Smooth muscle cell (in vitro differentiated cells): ENCODE data around the gene ZRANB3. TPM values are rescaled to one million over a fixed set of nuclear protein-coding genes. Genes with fewer than 3 reads are reported as not detected.
"Not testable (repeated sequence)": the region's sequence is repeated elsewhere in the genome, so short reads cannot be mapped to it uniquely, and the experiment has no call there.

Source experiments
- DNase-seq: peaks from one replicate; lab custom pipeline; 2025; ENCODE audit not compliant: unreplicated experiment; lab: John Stamatoyannopoulos, UW
- H2AFZ ChIP-seq: fragments of 200-600 bp; sonication (generic); 2 replicates; pipeline ENCODE4 v1.6.0; 2016; ENCODE audit warnings: antibody characterized with exemption, low read depth, mild to moderate bottlenecking
- H3F3A ChIP-seq: fragments of 200-600 bp; sonication (generic); 2 replicates; pipeline ENCODE4 v1.6.0; 2017; ENCODE audit warnings: antibody characterized with exemption, low read depth
- H3K27ac ChIP-seq: fragments of 200-600 bp; sonication (generic); 2 replicates; pipeline ENCODE4 v1.5.1; 2016; ENCODE audit warnings: low read depth, mild to moderate bottlenecking
- H3K27me3 ChIP-seq: fragments of 200-600 bp; sonication (generic); 2 replicates; pipeline ENCODE4 v1.6.1; 2016; ENCODE audit warnings: low read depth, mild to moderate bottlenecking
- H3K36me3 ChIP-seq: fragments of 200-600 bp; sonication (generic); 2 replicates; pipeline ENCODE4 v1.5.1; 2016; ENCODE audit warnings: low read depth
- H3K4me1 ChIP-seq: fragments of 200-600 bp; sonication (generic); 2 replicates; pipeline ENCODE4 v1.5.1; 2016; ENCODE audit warnings: low read depth
- H3K4me2 ChIP-seq: fragments of 200-600 bp; sonication (generic); 2 replicates; pipeline ENCODE4 v1.6.0; 2016; ENCODE audit warnings: mild to moderate bottlenecking
- H3K4me3 ChIP-seq: fragments of 200-600 bp; sonication (generic); 2 replicates; pipeline ENCODE4 v1.5.1; 2016; ENCODE audit warnings: mild to moderate bottlenecking
- H3K79me2 ChIP-seq: fragments of 200-600 bp; sonication (generic); 2 replicates; pipeline ENCODE4 v1.6.0; 2016; ENCODE audit warnings: low read depth, mild to moderate bottlenecking
- H3K9ac ChIP-seq: fragments of 200-600 bp; sonication (generic); 2 replicates; pipeline ENCODE4 v1.6.0; 2016; ENCODE audit warnings: low read depth
- H3K9me3 ChIP-seq: fragments of 200-600 bp; sonication (generic); replicated peaks from 2 replicates; pipeline ENCODE4 v1.5.1; 2016; ENCODE audit warnings: low read depth
- H4K20me1 ChIP-seq: fragments of 200-600 bp; sonication (generic); 2 replicates; pipeline ENCODE4 v1.6.0; 2016; ENCODE audit warnings: low read depth
- WGBS: methylation state at CpG from one replicate; pipeline ENCODE4 v1.1.7; 2016; ENCODE audit warnings: low lambda C conversion rate; 5-methylcytosine and 5-hydroxymethylcytosine counted together
- polyA plus RNA-seq: library from polyadenylated mRNA; unstranded; fragments of >200 nt; fragmentation: Nextera tagmentation; extraction: Ambion mirVana; gene quantifications from 2 replicates; pipeline ENCODE4 v1.2.1, GENCODE V29; 2016
- total RNA-seq: library from RNA; depleted of rRNA; stranded (reverse); fragments of >200 nt; gene quantifications from 2 replicates; pipeline ENCODE4 v1.2.3, GENCODE V29; 2014
- TF ChIP-seq, protein P1 (sequence below): fragments of 200-600 bp; sonication (generic); IDR thresholded peaks from 2 replicates; pipeline ENCODE4 v1.5.1; 2017; ENCODE audit warnings: borderline replicate concordance, mild to moderate bottlenecking, antibody characterized with exemption; ENCODE audit not compliant: insufficient read depth, poor library complexity, severe bottlenecking

Gene ZRANB3
- total and polyA plus RNA-seq, 2 experiments from 2014 or later = 1.9 to 4.1 TPM

DNA sequence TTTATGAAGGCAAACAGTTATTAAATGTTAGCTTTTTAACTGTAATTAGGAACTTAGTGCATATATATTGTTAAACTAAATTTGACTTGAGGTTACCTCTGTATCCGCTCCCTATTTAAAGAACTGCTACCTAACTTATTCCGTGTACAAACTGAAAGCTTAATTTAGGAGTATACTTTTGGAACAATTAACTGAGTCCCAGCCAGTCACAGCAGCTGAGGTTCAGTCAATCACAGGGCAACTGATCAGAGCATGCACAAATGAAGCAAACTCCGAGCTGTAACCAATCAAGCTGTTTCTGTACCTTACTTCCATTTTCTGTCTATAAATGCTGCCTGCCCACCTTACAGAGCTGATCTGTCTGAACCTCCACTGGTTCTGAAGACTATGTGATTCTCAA, 417.7 kb downstream of the ZRANB3 start:
- TF ChIP-seq, protein P1, sequence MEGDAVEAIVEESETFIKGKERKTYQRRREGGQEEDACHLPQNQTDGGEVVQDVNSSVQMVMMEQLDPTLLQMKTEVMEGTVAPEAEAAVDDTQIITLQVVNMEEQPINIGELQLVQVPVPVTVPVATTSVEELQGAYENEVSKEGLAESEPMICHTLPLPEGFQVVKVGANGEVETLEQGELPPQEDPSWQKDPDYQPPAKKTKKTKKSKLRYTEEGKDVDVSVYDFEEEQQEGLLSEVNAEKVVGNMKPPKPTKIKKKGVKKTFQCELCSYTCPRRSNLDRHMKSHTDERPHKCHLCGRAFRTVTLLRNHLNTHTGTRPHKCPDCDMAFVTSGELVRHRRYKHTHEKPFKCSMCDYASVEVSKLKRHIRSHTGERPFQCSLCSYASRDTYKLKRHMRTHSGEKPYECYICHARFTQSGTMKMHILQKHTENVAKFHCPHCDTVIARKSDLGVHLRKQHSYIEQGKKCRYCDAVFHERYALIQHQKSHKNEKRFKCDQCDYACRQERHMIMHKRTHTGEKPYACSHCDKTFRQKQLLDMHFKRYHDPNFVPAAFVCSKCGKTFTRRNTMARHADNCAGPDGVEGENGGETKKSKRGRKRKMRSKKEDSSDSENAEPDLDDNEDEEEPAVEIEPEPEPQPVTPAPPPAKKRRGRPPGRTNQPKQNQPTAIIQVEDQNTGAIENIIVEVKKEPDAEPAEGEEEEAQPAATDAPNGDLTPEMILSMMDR = no peak
- H3F3A ChIP-seq = no peaks in the 10 kb centered on the region

DNA sequence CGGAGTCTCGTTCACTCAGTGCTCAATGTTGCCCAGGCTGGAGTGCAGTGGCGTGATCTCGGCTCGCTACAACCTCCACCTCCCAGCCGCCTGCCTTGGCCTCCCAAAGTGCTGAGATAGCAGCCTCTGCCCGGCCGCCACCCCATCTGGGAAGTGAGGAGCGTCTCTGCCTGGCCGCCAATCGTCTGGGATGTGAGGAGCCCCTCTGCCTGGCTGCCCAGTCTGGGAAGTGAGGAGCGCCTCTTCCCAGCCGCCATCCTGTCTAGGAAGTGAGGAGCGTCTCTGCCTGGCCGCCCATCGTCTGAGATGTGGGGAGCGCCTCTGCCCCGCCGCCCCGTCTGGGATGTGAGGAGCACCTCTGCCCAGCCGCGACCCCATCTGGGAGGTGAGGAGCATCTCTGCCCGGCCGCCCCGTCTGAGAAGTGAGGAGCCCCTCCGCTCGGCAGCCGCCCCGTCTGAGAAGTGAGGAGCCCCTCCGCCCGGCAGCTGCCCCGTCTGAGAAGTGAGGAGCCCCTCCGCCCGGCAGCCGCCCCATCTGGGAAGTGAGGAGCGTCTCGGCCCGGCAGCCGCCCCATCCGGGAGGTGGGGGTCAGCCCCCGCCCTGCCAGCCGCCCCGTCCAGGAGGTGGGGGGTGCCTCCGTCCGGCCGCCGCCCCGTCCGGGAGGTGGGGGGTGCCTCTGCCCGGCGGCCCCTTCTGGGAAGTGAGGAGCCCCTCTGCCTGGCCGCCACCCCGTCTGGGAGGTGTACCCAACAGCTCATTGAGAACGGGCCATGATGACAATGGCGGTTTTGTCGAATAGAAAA, 425.3 kb downstream of the ZRANB3 start:
- WGBS = 98% methylated on average over 26 of the region's 56 CpGs
- H3K4me3 ChIP-seq, H2AFZ ChIP-seq, H3K4me1 ChIP-seq, H3K9me3 ChIP-seq, H3F3A ChIP-seq, H3K27ac ChIP-seq, H3K27me3 ChIP-seq, H3K4me2 ChIP-seq, H4K20me1 ChIP-seq, DNase-seq, H3K36me3 ChIP-seq, H3K9ac ChIP-seq, H3K79me2 ChIP-seq: not testable (repeated sequence)

More for the DNA sequence above, 417.7 kb downstream of the ZRANB3 start:
- H4K20me1 ChIP-seq = no peaks in the 10 kb centered on the region
- H3K9me3 ChIP-seq = no peaks in the 10 kb centered on the region
- no peak overlapping the region for H3K27ac ChIP-seq
- H3K27me3 ChIP-seq = no peaks in the 10 kb centered on the region
- H3K36me3 ChIP-seq = peaks cover 4% of the 10 kb centered on the region
- DNase-seq = no peak
- H3K79me2 ChIP-seq = peaks cover 5% of the 10 kb centered on the region
- H3K4me2 ChIP-seq = no peak overlapping the region
- no peak overlapping the region for H3K9ac ChIP-seq
- H2AFZ ChIP-seq = no peak overlapping the region
- no peak overlapping the region for H3K4me3 ChIP-seq
- WGBS = 100% methylated on average over 3 of the region's 3 CpGs
- H3K4me1 ChIP-seq = no peaks in the 10 kb centered on the region

DNA sequence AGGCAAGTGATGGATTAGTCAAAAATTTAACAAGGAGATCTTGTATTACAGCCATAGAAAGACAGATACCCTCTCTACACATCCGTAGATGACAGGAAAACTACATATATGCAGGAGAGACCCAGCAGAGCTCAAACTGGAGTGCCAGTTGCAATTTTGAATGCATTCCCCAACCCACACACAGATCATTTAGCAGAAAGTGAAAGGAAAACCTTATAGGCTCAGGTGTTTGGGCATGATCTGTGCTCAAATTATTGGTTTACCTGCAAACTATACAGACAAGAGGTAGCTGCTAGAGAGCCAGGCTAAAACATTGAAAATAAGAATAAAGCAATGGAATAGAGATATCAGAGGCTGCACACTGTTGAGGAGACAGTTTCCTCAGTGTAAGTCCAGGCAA, 427.2 kb downstream of the ZRANB3 start:
- Histone ChIP-seq H3K9me3 (no peaks in the 10 kb centered on the region), H3F3A (no peaks in the 10 kb centered on the region), H3K4me2 (no peak overlapping the region), H4K20me1 (peaks cover 21% of the 10 kb centered on the region), H3K4me1 (no peaks in the 10 kb centered on the region), H3K27ac (no peak overlapping the region), H3K27me3 (no peaks in the 10 kb centered on the region), H3K4me3 (no peak overlapping the region), H2AFZ (no peak overlapping the region), H3K36me3 (peaks cover 3% of the 10 kb centered on the region), H3K9ac (no peak overlapping the region), H3K79me2 (peaks cover 5% of the 10 kb centered on the region)
- DNase-seq = no peak
- 64% methylated on average over 1 of the region's 1 CpG for WGBS
- TF ChIP-seq, protein P1 = no peak

DNA sequence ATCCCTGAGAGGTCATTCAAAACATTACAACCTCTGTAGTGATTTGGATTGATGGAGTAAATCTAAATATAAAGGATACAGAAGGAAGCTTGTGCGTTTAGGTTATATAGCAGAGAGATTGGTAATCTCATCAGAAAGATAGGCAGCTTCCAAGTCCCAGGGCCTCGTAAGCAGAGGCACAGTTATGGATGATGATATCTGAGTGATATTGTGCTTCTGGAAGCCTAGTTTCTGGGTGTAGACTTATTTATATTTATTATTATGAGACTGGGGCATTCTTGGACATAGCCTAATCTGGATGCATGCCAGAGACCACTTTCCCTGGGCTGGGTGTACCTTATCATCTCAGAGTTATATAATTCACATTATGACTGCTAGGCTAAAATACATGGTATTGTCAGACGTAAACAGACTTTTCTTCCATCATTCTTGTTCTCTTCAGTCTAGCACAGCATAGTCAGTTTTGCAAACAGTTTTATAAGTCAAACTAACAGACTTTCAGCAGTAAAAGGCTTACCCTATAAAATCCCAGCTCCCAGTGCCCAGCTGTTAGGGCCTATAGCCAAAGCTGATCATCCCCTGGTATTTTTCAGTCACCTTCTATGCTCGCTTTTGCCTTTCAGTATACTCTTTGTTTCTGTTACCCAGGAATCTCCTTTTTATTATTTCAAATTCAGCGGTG, 431.1 kb downstream of the ZRANB3 start:
- Histone ChIP-seq H3K4me2 (no peak overlapping the region), H3K27ac (no peak overlapping the region), H3K4me1 (no peaks in the 10 kb centered on the region), H3F3A (no peaks in the 10 kb centered on the region), H3K9ac (no peak overlapping the region), H3K27me3 (no peaks in the 10 kb centered on the region), H2AFZ (no peak overlapping the region), H3K79me2 (peaks cover 4% of the 10 kb centered on the region), H3K9me3 (no peaks in the 10 kb centered on the region), H3K4me3 (no peak overlapping the region), H4K20me1 (peaks cover 33% of the 10 kb centered on the region), H3K36me3 (no peaks in the 10 kb centered on the region)
- TF ChIP-seq, protein P1 = no peak
- WGBS = 62% methylated on average over 5 of the region's 5 CpGs
- no peak for DNase-seq
